ENCODE measurements around the gene VPS51.

VPS51 gene

GRCh38 chr11:65121865-65122696 is 26.1 kb downstream of the VPS51 start, which contains the start of the genes FAU and MRPL49:
TSS of gene FAU (minus strand) at chr11:65122134. CDS start at chr11:65121813, 321 bp downstream.
TSS of gene MRPL49 (plus strand) at chr11:65122321. CDS start at chr11:65122347, 26 bp downstream.
- DNase-seq = peak; percentile 99

GRCh38 chr11:65124480-65125196 is 28.6 kb downstream of the VPS51 start:
- no peak for DNase-seq

- no peak for DNase-seq
Observed at GRCh38 chr11:65125197-65126056, 29.4 kb downstream of the VPS51 start.

GRCh38 chr11:65126624-65127274 is 30.7 kb downstream of the VPS51 start:
- no peak for DNase-seq

GRCh38 chr11:65127473-65128181 is 31.6 kb downstream of the VPS51 start:
- no peak for DNase-seq

GRCh38 chr11:65128182-65129145 is 32.5 kb downstream of the VPS51 start:
- no peak for DNase-seq

- DNase-seq = no peak
Observed at GRCh38 chr11:65129649-65130441, 33.8 kb downstream of the VPS51 start.

- no peak for DNase-seq
Observed at GRCh38 chr11:65130631-65131416, 34.8 kb downstream of the VPS51 start.

- DNase-seq = no peak
Observed at GRCh38 chr11:65131417-65131776, 35.4 kb downstream of the VPS51 start.

- DNase-seq = no peak
Observed at GRCh38 chr11:65131895-65132237, 35.9 kb downstream of the VPS51 start.

- no peak for DNase-seq
Observed at GRCh38 chr11:65132238-65132987, 36.4 kb downstream of the VPS51 start.

GRCh38 chr11:65132988-65133700 is 37.1 kb downstream of the VPS51 start:
- peak; percentile 54 to 55 for DNase-seq

- no peak for DNase-seq
Observed at GRCh38 chr11:65133724-65134123, 37.7 kb downstream of the VPS51 start.

GRCh38 chr11:65134240-65134951 is 38.4 kb downstream of the VPS51 start, which contains the start of gene SYVN1:
TSS of gene SYVN1 (minus strand) at chr11:65134519. CDS start at chr11:65133601, 918 bp downstream.
- peak; percentile 91 to 92 for DNase-seq

GRCh38 chr11:65134952-65135632 is 39.1 kb downstream of the VPS51 start:
- peak; percentile 78 to 82 for DNase-seq

GRCh38 chr11:65135633-65136145 is 39.7 kb downstream of the VPS51 start:
- DNase-seq = no peak
